SJSA1 (cell line): ENCODE data around the gene GRIK4. TPM values are rescaled to one million over a fixed set of nuclear protein-coding genes. Genes with fewer than 3 reads are reported as not detected.

ENCODE experiments used
- DNase-seq, 2 experiments: peaks; one replicate each; pipeline ENCODE4 v3.0.0-alpha.2; 2015 to 2020; ENCODE audit warnings: low spot score in 2 of 2, low read depth in 1 of 2
- H3K27ac ChIP-seq: fragments of 250-450 bp; sonication (Bioruptor Pico); 2 replicates; pipeline ENCODE4 v1.5.1; 2020; ENCODE audit warnings: mild to moderate bottlenecking, moderate library complexity
- H3K27me3 ChIP-seq: fragments of 250-450 bp; sonication (Bioruptor Pico); replicated peaks from 2 replicates; pipeline ENCODE4 v1.5.1; 2020; ENCODE audit warnings: mild to moderate bottlenecking, moderate library complexity
- H3K36me3 ChIP-seq: fragments of 250-450 bp; sonication (Bioruptor Pico); 2 replicates; pipeline ENCODE4 v1.5.1; 2020; ENCODE audit warnings: mild to moderate bottlenecking
- H3K4me1 ChIP-seq: fragments of 250-450 bp; sonication (Bioruptor Pico); replicated peaks from 2 replicates; pipeline ENCODE4 v1.6.1; 2021; ENCODE audit warnings: mild to moderate bottlenecking
- H3K4me3 ChIP-seq: fragments of 250-450 bp; sonication (Bioruptor Pico); 2 replicates; pipeline ENCODE4 v1.5.1; 2020; ENCODE audit warnings: mild to moderate bottlenecking
- H3K9me3 ChIP-seq: fragments of 250-450 bp; sonication (Bioruptor Pico); replicated peaks from 2 replicates; pipeline ENCODE4 v1.5.1; 2020; ENCODE audit warnings: mild to moderate bottlenecking
- total RNA-seq: library from RNA; depleted of rRNA; stranded (reverse); fragments of >200 nt; shearing (Covaris generic); gene quantifications from 2 replicates; pipeline ENCODE4 v1.2.3, GENCODE V29; 2014

Gene GRIK4
- total RNA-seq, 1 experiment from 2014 or later: not detected

GRCh38 chr11:120928627-120929026 is 417.1 kb downstream of the GRIK4 start:
- Histone ChIP-seq H3K27ac (no peak overlapping the region), H3K36me3 (no peaks in the 10 kb centered on the region), H3K4me3 (no peak overlapping the region)

GRCh38 chr11:120929090-120929489 is 417.5 kb downstream of the GRIK4 start:
- no peaks in the 10 kb centered on the region for H3K9me3 ChIP-seq
- H3K36me3 ChIP-seq: no peaks in the 10 kb centered on the region
- no peak overlapping the region for H3K4me3 ChIP-seq
- no peak overlapping the region for H3K27ac ChIP-seq
- H3K4me1 ChIP-seq: no peaks in the 10 kb centered on the region
- no peak for DNase-seq
- no peaks in the 10 kb centered on the region for H3K27me3 ChIP-seq

More at GRCh38 chr11:120928627-120929026, 417.1 kb downstream of the GRIK4 start:
- no peak for DNase-seq
- Histone ChIP-seq H3K9me3 (no peaks in the 10 kb centered on the region), H3K27me3 (no peaks in the 10 kb centered on the region), H3K4me1 (no peaks in the 10 kb centered on the region)

DNA sequence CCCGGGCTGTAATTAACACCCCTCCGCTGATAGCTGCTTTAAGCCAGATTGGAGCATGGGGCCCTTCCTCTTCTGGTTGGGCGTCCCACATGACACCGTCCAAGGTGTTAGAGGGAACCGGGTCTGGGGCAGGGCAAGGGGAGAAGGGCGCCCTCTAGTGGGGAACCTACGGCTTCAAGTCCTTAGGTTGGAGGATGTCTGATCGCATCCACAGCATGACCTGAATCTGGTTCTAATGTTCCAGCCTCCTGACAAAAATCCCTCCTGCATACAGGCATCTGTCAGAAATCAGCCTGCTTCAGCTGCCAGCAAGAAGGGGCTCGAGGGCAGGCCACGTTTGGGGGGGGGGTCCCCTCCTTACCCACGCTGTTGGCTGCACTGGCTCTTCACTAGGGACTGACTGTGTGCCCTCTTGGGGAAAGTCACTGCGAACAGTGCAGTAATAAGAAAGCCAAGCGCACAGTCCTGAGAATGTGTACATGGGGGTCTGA is 418.2 kb downstream of the GRIK4 start:
- Histone ChIP-seq H3K27ac (no peak overlapping the region), H3K27me3 (no peaks in the 10 kb centered on the region), H3K36me3 (no peaks in the 10 kb centered on the region), H3K9me3 (no peaks in the 10 kb centered on the region), H3K4me3 (no peak overlapping the region), H3K4me1 (no peaks in the 10 kb centered on the region)
- DNase-seq: no peak

DNA sequence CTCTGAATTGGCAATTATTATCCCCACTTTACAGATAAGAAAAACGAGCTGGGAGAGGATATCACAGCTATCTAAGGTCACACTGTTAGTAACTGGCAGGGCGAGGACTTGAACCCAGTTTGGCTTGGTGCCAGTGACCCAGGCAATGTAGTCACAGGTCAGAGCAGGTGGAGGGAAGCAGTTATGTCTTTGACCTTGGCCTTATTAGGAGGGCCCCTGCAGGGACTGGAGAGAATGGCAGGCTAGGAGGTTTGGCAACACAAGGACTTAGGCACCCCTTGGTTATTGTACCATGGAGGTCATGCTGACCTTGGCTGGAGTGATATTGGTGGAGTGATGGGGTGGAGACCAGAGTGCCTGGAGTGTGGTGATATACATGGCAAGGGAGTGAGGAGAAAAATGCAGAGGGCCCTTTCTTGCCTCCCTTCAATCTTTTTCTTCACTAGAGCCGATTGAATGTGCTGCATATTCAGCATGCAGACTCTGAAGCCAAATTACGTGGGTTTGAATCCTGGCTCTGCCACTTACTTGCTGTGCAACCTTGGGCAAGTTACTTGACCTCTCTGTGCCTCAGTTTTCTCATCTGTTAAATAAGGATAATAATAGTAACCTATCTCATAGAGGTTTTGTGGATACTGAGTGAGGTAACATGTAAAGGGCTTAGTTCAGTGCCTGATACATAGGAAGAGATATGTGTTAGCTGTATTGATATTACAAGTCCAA is 419.7 kb downstream of the GRIK4 start:
- Histone ChIP-seq H3K4me1 (no peaks in the 10 kb centered on the region), H3K4me3 (no peak overlapping the region), H3K27me3 (no peaks in the 10 kb centered on the region), H3K36me3 (no peaks in the 10 kb centered on the region), H3K9me3 (no peaks in the 10 kb centered on the region), H3K27ac (no peak overlapping the region)
- no peak for DNase-seq

GRCh38 chr11:120932305-120932915 is 420.9 kb downstream of the GRIK4 start:
- Histone ChIP-seq H3K4me3 (no peak overlapping the region), H3K4me1 (no peaks in the 10 kb centered on the region), H3K27ac (no peak overlapping the region), H3K36me3 (no peaks in the 10 kb centered on the region), H3K9me3 (no peaks in the 10 kb centered on the region), H3K27me3 (no peaks in the 10 kb centered on the region)
- no peak for DNase-seq

- Histone ChIP-seq H3K27ac (no peak overlapping the region), H3K27me3 (no peaks in the 10 kb centered on the region), H3K4me3 (no peak overlapping the region), H3K9me3 (no peaks in the 10 kb centered on the region), H3K36me3 (no peaks in the 10 kb centered on the region), H3K4me1 (no peaks in the 10 kb centered on the region)
- no peak for DNase-seq
These were observed 424.8 kb downstream of the GRIK4 start for GRCh38 chr11:120936356-120936755.

DNA sequence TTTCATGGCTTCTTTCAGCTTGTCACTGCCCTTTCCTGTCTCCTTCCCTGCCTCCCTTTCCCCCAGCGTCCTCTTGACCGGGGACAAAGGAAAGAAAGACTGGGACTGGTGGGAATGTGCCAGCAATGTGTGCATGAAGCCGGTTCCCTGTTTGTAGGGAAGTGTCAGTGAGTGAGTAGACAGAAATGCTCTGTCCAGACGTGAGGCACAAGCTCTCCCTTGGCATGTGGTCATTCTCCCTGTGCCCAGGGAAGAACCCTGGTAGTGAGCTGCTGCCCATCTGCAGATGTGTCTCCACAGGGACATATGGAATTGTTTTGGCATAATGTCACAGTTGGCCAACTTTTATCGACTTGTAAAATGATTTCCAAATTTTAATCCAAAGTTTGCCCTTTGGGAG is 426.0 kb downstream of the GRIK4 start:
- no peak for DNase-seq
- Histone ChIP-seq H3K27me3 (no peaks in the 10 kb centered on the region), H3K27ac (no peak overlapping the region), H3K4me1 (no peaks in the 10 kb centered on the region), H3K4me3 (no peak overlapping the region), H3K36me3 (no peaks in the 10 kb centered on the region), H3K9me3 (no peaks in the 10 kb centered on the region)

GRCh38 chr11:120938260-120938659 is 426.7 kb downstream of the GRIK4 start:
- Histone ChIP-seq H3K4me3 (no peak overlapping the region), H3K27ac (no peak overlapping the region), H3K4me1 (no peaks in the 10 kb centered on the region), H3K36me3 (no peaks in the 10 kb centered on the region), H3K27me3 (no peaks in the 10 kb centered on the region), H3K9me3 (no peaks in the 10 kb centered on the region)
- no peak for DNase-seq

GRCh38 chr11:120940160-120940848 is 428.8 kb downstream of the GRIK4 start:
- Histone ChIP-seq H3K36me3 (no peaks in the 10 kb centered on the region), H3K9me3 (no peaks in the 10 kb centered on the region), H3K4me1 (no peaks in the 10 kb centered on the region), H3K27me3 (no peaks in the 10 kb centered on the region), H3K4me3 (no peak overlapping the region), H3K27ac (no peak overlapping the region)
- no peak for DNase-seq

- Histone ChIP-seq H3K27ac (no peak overlapping the region), H3K27me3 (no peaks in the 10 kb centered on the region), H3K9me3 (no peaks in the 10 kb centered on the region), H3K4me3 (no peak overlapping the region), H3K36me3 (no peaks in the 10 kb centered on the region), H3K4me1 (no peaks in the 10 kb centered on the region)
- DNase-seq: no peak
These were observed 429.5 kb downstream of the GRIK4 start for GRCh38 chr11:120941000-120941399.

- no peak for DNase-seq
- Histone ChIP-seq H3K4me1 (no peaks in the 10 kb centered on the region), H3K36me3 (no peaks in the 10 kb centered on the region), H3K4me3 (no peak overlapping the region), H3K9me3 (no peaks in the 10 kb centered on the region), H3K27ac (no peak overlapping the region), H3K27me3 (no peaks in the 10 kb centered on the region)
These were observed 431.2 kb downstream of the GRIK4 start for GRCh38 chr11:120942701-120943100.

DNA sequence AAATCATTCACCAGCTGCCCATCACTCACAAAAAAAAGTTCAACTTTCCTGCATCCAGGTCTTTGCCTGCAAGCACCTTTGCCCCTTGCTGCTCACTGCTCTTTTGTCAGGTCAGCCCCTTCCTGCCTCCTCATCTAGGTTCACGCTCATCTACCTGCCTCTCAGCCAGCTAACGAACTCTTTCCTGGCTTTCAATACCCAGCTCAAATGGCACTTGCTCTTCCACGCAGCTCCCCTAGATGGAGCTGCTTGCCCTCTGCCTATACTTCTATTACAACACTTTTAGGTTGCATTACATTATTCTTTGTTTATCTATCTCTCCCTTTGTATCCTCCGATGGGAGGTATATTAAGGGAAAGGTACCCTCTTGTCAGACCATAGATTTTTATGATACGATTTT is 433.5 kb downstream of the GRIK4 start:
- H3K36me3 ChIP-seq: no peaks in the 10 kb centered on the region
- H3K27me3 ChIP-seq: no peaks in the 10 kb centered on the region
- no peak for DNase-seq
- no peaks in the 10 kb centered on the region for H3K4me1 ChIP-seq
- H3K9me3 ChIP-seq: no peaks in the 10 kb centered on the region
- H3K4me3 ChIP-seq: no peak overlapping the region
- H3K27ac ChIP-seq: no peak overlapping the region

- H3K27ac ChIP-seq: no peak overlapping the region
- H3K36me3 ChIP-seq: no peaks in the 10 kb centered on the region
- no peak overlapping the region for H3K4me3 ChIP-seq
- H3K4me1 ChIP-seq: no peaks in the 10 kb centered on the region
- no peak for DNase-seq
- no peaks in the 10 kb centered on the region for H3K27me3 ChIP-seq
- no peaks in the 10 kb centered on the region for H3K9me3 ChIP-seq
These were observed 439.3 kb downstream of the GRIK4 start for GRCh38 chr11:120950880-120951279.
